Measurements from ENCODE around the gene CHST9. TPM values are rescaled to one million over a fixed set of nuclear protein-coding genes. Genes with fewer than 3 reads are reported as not detected.

The CHST9 gene
- total RNA-seq, 1 experiment from 2014 or later = 0.07 TPM

- no TSS peak for BruUV-seq (replicated peaks)
- H4K20me1 ChIP-seq (ENCODE audit: insufficient read depth) = no peaks in the 10 kb centered on the region
- no peak overlapping the region for H3K4me3 ChIP-seq
- H3K4me2 ChIP-seq = no peak overlapping the region
- no peak for DNase-seq
- H3K4me1 ChIP-seq (replicated peaks; ENCODE audit: insufficient read depth) = peaks cover 16% of the 10 kb centered on the region
- H3F3A ChIP-seq (ENCODE audit: insufficient read depth, low read depth) = no peaks in the 10 kb centered on the region
- H3K27ac ChIP-seq = no peak overlapping the region
- no peaks in the 10 kb centered on the region for H3K27me3 ChIP-seq (ENCODE audit: insufficient read depth, low read depth)
- intact Hi-C loops (cut with micrococcal nuclease; ENCODE audit: unreplicated experiment) = no loop called here
- no peak overlapping the region for H2AFZ ChIP-seq
- H3K9me2 ChIP-seq (ENCODE audit: insufficient read depth) = no peaks in the 10 kb centered on the region
- TF ChIP-seq CTCF (conservative IDR thresholded peaks at IDR 0.05) (no peak), EZH2 (IDR thresholded peaks at IDR 0.05; ENCODE audit: low read depth) (no peak)
- CTCF ChIA-PET = no interaction called here
- H3K9me3 ChIP-seq (ENCODE audit: insufficient read depth, low read depth) = no peaks in the 10 kb centered on the region
- no peaks in the 10 kb centered on the region for H3K36me3 ChIP-seq (ENCODE audit: low read depth)
- H3K79me2 ChIP-seq (ENCODE audit: low read depth) = no peaks in the 10 kb centered on the region
- POLR2A ChIA-PET (ENCODE audit: unreplicated experiment) = no interaction called here
Observed at GRCh38 chr18:27135504-27136207, 49.5 kb downstream of the CHST9 start.

- H3K4me3 ChIP-seq = no peak overlapping the region
- H3K9me2 ChIP-seq (ENCODE audit: insufficient read depth) = no peaks in the 10 kb centered on the region
- CTCF ChIA-PET = no interaction called here
- no peaks in the 10 kb centered on the region for H3K4me1 ChIP-seq (replicated peaks; ENCODE audit: insufficient read depth)
- no peaks in the 10 kb centered on the region for H3K9me3 ChIP-seq (ENCODE audit: insufficient read depth, low read depth)
- no peak overlapping the region for H3K27ac ChIP-seq
- H4K20me1 ChIP-seq (ENCODE audit: insufficient read depth) = no peaks in the 10 kb centered on the region
- H3K4me2 ChIP-seq = no peak overlapping the region
- H3K79me2 ChIP-seq (ENCODE audit: low read depth) = no peaks in the 10 kb centered on the region
- no peak overlapping the region for H2AFZ ChIP-seq
- no peaks in the 10 kb centered on the region for H3K36me3 ChIP-seq (ENCODE audit: low read depth)
- H3F3A ChIP-seq (ENCODE audit: insufficient read depth, low read depth) = no peaks in the 10 kb centered on the region
- no peak for DNase-seq
- H3K27me3 ChIP-seq (ENCODE audit: insufficient read depth, low read depth) = no peaks in the 10 kb centered on the region
- BruUV-seq (replicated peaks) = no TSS peak
- TF ChIP-seq EZH2 (IDR thresholded peaks at IDR 0.05; ENCODE audit: low read depth) = no peak
- no peak for TF ChIP-seq CTCF (conservative IDR thresholded peaks at IDR 0.05)
- intact Hi-C loops (cut with micrococcal nuclease; ENCODE audit: unreplicated experiment) = no loop called here
- POLR2A ChIA-PET (ENCODE audit: unreplicated experiment) = no interaction called here
Observed at GRCh38 chr18:27130065-27130630, 55.0 kb downstream of the CHST9 start.

- H2AFZ ChIP-seq = no peak overlapping the region
- no peaks in the 10 kb centered on the region for H3K4me1 ChIP-seq (replicated peaks; ENCODE audit: insufficient read depth)
- no peaks in the 10 kb centered on the region for H3K27me3 ChIP-seq (ENCODE audit: insufficient read depth, low read depth)
- TF ChIP-seq EZH2 (IDR thresholded peaks at IDR 0.05; ENCODE audit: low read depth) = no peak
- TF ChIP-seq CTCF (conservative IDR thresholded peaks at IDR 0.05) = no peak
- H3K27ac ChIP-seq = no peak overlapping the region
- no peaks in the 10 kb centered on the region for H4K20me1 ChIP-seq (ENCODE audit: insufficient read depth)
- H3F3A ChIP-seq (ENCODE audit: insufficient read depth, low read depth) = no peaks in the 10 kb centered on the region
- ChIA-PET CTCF (no interaction called here), POLR2A (ENCODE audit: unreplicated experiment) (no interaction called here)
- H3K9me3 ChIP-seq (ENCODE audit: insufficient read depth, low read depth) = no peaks in the 10 kb centered on the region
- H3K36me3 ChIP-seq (ENCODE audit: low read depth) = no peaks in the 10 kb centered on the region
- DNase-seq = no peak
- H3K79me2 ChIP-seq (ENCODE audit: low read depth) = no peaks in the 10 kb centered on the region
- no TSS peak for BruUV-seq (replicated peaks)
- H3K4me3 ChIP-seq = no peak overlapping the region
- no peak overlapping the region for H3K4me2 ChIP-seq
- intact Hi-C loops (cut with micrococcal nuclease; ENCODE audit: unreplicated experiment) = no loop called here
- H3K9me2 ChIP-seq (ENCODE audit: insufficient read depth) = no peaks in the 10 kb centered on the region
Observed at GRCh38 chr18:27124196-27124595, 60.9 kb downstream of the CHST9 start.

All from PC-9 (cell line).